HepG2 (cell line): ENCODE results near the gene PDSS2. TPM values are rescaled to one million over a fixed set of nuclear protein-coding genes. Genes with fewer than 3 reads are reported as not detected.

ENCODE experiments used
- ATAC-seq: fragments of 200-7000 bp; cut with Tn5 transposase; 3 replicates; pipeline ENCODE4 v1.9.1; 2020; ENCODE audit warnings: mild to moderate bottlenecking, moderate library complexity
- BruUV-seq: library from RNA; stranded (reverse); fragments of 400-500 nt; replicated peaks from 2 replicates; lab custom pipeline; 2021; lab: Mats Ljungman, UMichigan
- CTCF ChIA-PET: fragments of 300-600 bp; formaldehyde crosslinking; extraction: SDS; loops from one replicate; lab custom pipeline; 2021; ENCODE audit warnings: low total read pairs, inconsistent platforms, low intra/inter-chr PET ratio; lab: Yijun Ruan, JAX
- POLR2A ChIA-PET: fragments of 350-600 bp; sonication (Branson Sonifier 250); formaldehyde crosslinking; loops from one replicate; lab custom pipeline; 2020; ENCODE audit warnings: antibody characterized with exemption, inconsistent platforms; lab: Yijun Ruan, JAX
- DNase-seq: peaks from one replicate; pipeline ENCODE4 v3.0.0-alpha.2; 2015; ENCODE audit warnings: low spot score
- FAIRE-seq: peaks from 3 replicates; lab custom pipeline; 2011; peaks lifted over from hg19 to GRCh38; lab: Jason Lieb, UNC
- H2AFZ ChIP-seq: one replicate; pipeline ENCODE4 v1.6.1; 2011; ENCODE audit warnings: low read length, inconsistent platforms
- H3K27ac ChIP-seq: fragments of 300-600 bp; 3 replicates; pipeline ENCODE4 v1.8.0; 2011; ENCODE audit warnings: mixed run types, mild to moderate bottlenecking, mixed read lengths, low read length, inconsistent platforms; ENCODE audit not compliant: insufficient read depth; ENCODE audit errors: extremely low read length
- H3K27me3 ChIP-seq, 2 experiments: fragments of 200-600 bp in 1 of 2; 2 replicates in 1 of 2; 3 replicates in 1 of 2; pipeline versions ENCODE4 v1.6.0 to v1.8.0; 2011; ENCODE audit warnings: low read length in 2 of 2, mild to moderate bottlenecking in 2 of 2, moderate library complexity in 2 of 2, inconsistent platforms in 1 of 2; ENCODE audit not compliant: insufficient read depth in 2 of 2, control insufficient read depth in 1 of 2
- H3K36me3 ChIP-seq, 2 experiments: fragments of 200-600 bp in 1 of 2; replicated peaks in 1 of 2; 2 replicates in 1 of 2; 3 replicates in 1 of 2; pipeline versions ENCODE4 v1.5.1 to v1.8.0; 2011; ENCODE audit warnings: low read length in 2 of 2, inconsistent platforms in 1 of 2; ENCODE audit not compliant: insufficient read depth in 2 of 2, control insufficient read depth in 1 of 2
- H3K4me1 ChIP-seq: 2 replicates; pipeline ENCODE4 v1.5.1; 2012; ENCODE audit warnings: low read length, inconsistent platforms; ENCODE audit not compliant: insufficient read depth
- H3K4me2 ChIP-seq: 2 replicates; pipeline ENCODE4 v1.6.0; 2011; ENCODE audit warnings: low read depth, low read length, inconsistent platforms
- H3K4me3 ChIP-seq, 3 experiments: fragments of 200-600 bp in 1 of 3; sonication (generic), shearing (Covaris generic) in 1 of 3; replicated peaks in 1 of 3; 2 replicates each; pipeline ENCODE4 v1.5.1; 2011 to 2016; ENCODE audit warnings: low read length in 3 of 3, inconsistent platforms in 2 of 3, low read depth in 2 of 3, mild to moderate bottlenecking in 2 of 3, control low read depth in 1 of 3, mixed read lengths in 1 of 3; ENCODE audit not compliant: insufficient read depth in 1 of 3
- H3K79me2 ChIP-seq: one replicate; pipeline ENCODE4 v1.6.1; 2011; ENCODE audit warnings: low read length, inconsistent platforms; ENCODE audit not compliant: insufficient read depth
- H3K9ac ChIP-seq: 2 replicates; pipeline ENCODE4 v1.6.0; 2011; ENCODE audit warnings: mild to moderate bottlenecking, low read depth, low read length, inconsistent platforms; ENCODE audit not compliant: insufficient read depth
- H3K9me3 ChIP-seq: 2 replicates; pipeline ENCODE4 v1.5.1; 2012; ENCODE audit warnings: mild to moderate bottlenecking, low read length
- H4K20me1 ChIP-seq: 2 replicates; pipeline ENCODE4 v1.6.0; 2011; ENCODE audit warnings: inconsistent platforms, mild to moderate bottlenecking, low read length, moderate library complexity; ENCODE audit not compliant: insufficient read depth
- DNMT1 ChIP-seq: sonication (generic); formaldehyde crosslinking; IDR thresholded peaks from 2 replicates; pipeline ENCODE4 v1.5.1; 2020; ENCODE audit warnings: mild to moderate bottlenecking, missing genetic modification reagents
- HIC2 ChIP-seq: sonication (generic); formaldehyde crosslinking; IDR thresholded peaks from 2 replicates; pipeline ENCODE4 v1.9.0; 2022; ENCODE audit warnings: low read depth, missing genetic modification reagents
- HOXA3 ChIP-seq: sonication (generic); formaldehyde crosslinking; IDR thresholded peaks from 2 replicates; pipeline ENCODE4 v1.5.0; 2020; ENCODE audit warnings: missing genetic modification reagents
- ISX ChIP-seq: sonication (generic); formaldehyde crosslinking; conservative IDR thresholded peaks from 2 replicates; pipeline ENCODE4 v1.5.0; 2020; ENCODE audit warnings: missing genetic modification reagents
- MED8 ChIP-seq: sonication (generic); formaldehyde crosslinking; IDR thresholded peaks from 2 replicates; pipeline ENCODE4 v1.8.1; 2023; ENCODE audit warnings: mild to moderate bottlenecking, missing genetic modification reagents; ENCODE audit not compliant: insufficient replicate concordance
- PAF1 ChIP-seq: IDR thresholded peaks from 2 replicates; pipeline ENCODE4 v1.6.1; 2016; ENCODE audit warnings: missing genetic modification reagents, missing compliant biosample characterization
- POGZ ChIP-seq: sonication (generic); formaldehyde crosslinking; IDR thresholded peaks from 2 replicates; pipeline ENCODE4 v1.4.0; 2020; ENCODE audit warnings: mild to moderate bottlenecking, missing genetic modification reagents
- RELA ChIP-seq: sonication (generic); formaldehyde crosslinking; IDR thresholded peaks from 2 replicates; pipeline ENCODE4 v1.4.0; 2020; ENCODE audit warnings: missing genetic modification reagents
- SMAD1 ChIP-seq: sonication (generic); formaldehyde crosslinking; IDR thresholded peaks from 2 replicates; pipeline ENCODE4 v1.4.0; 2020; ENCODE audit warnings: missing genetic modification reagents, low read depth, mild to moderate bottlenecking, borderline replicate concordance
- THAP11 ChIP-seq: IDR thresholded peaks from 2 replicates; pipeline ENCODE4 v1.6.1; 2016; ENCODE audit warnings: missing biosample characterization, missing genetic modification reagents
- ZNF230 ChIP-seq: sonication (generic); formaldehyde crosslinking; IDR thresholded peaks from 2 replicates; pipeline ENCODE4 v1.4.0; 2020; ENCODE audit warnings: mild to moderate bottlenecking, missing genetic modification reagents
- ZNF549 ChIP-seq: sonication (generic); formaldehyde crosslinking; IDR thresholded peaks from 2 replicates; pipeline ENCODE4 v1.5.0; 2020; ENCODE audit warnings: missing genetic modification reagents
- ZNF720 ChIP-seq: sonication (generic); formaldehyde crosslinking; IDR thresholded peaks from 2 replicates; pipeline ENCODE4 v1.4.0; 2020; ENCODE audit warnings: missing genetic modification reagents
- WGBS: methylation state at CpG from one replicate; pipeline ENCODE4 v1.1.6; 2017; ENCODE audit warnings: low lambda C conversion rate; 5-methylcytosine and 5-hydroxymethylcytosine counted together
- in situ Hi-C: cut with HindIII; loops from 2 replicates; pipeline ENCODE4 v1.10.0; 2017; ENCODE audit warnings: low pct_unique_long_range_greater_than_20kb; ENCODE audit not compliant: extremely low pct_ligation_motif_present
- intact Hi-C: fragments of 100-400 bp; cut with micrococcal nuclease; formaldehyde crosslinking; loops from one replicate; pipeline ENCODE4 v1.10.0; 2022; ENCODE audit not compliant: unreplicated experiment
- polyA plus RNA-seq, 8 experiments: library from polyadenylated mRNA; depleted of rRNA in 3 of 8; stranded (reverse) in 7 of 8; unstranded in 1 of 8; fragments of >200 nt; fragmentation: Illumina TruSeq in 4 of 8; extraction: Trizol in 4 of 8; gene quantifications; 2 replicates each; pipeline versions ENCODE4 v1.2.1 to v1.2.3, GENCODE V29; 2011 to 2016; ENCODE audit warnings: low read depth in 4 of 8, missing spikeins in 1 of 8, mixed read lengths in 1 of 8; ENCODE audit not compliant: insufficient read depth in 1 of 8
- total RNA-seq, 5 experiments: library from RNA; depleted of rRNA; stranded (reverse); fragments of >200 nt; fragmentation: Illumina TruSeq; extraction: Trizol; gene quantifications; 2 replicates each; pipeline ENCODE4 v1.2.3, GENCODE V29; 2016; ENCODE audit warnings: low read depth in 1 of 5
- TF ChIP-seq, protein P1 (sequence below): sonication (generic); formaldehyde crosslinking; IDR thresholded peaks from 2 replicates; pipeline ENCODE4 v1.5.0; 2020; ENCODE audit warnings: mild to moderate bottlenecking, missing genetic modification reagents, moderate library complexity
- TF ChIP-seq, protein P2 (sequence below): sonication (generic); formaldehyde crosslinking; IDR thresholded peaks from 2 replicates; pipeline ENCODE4 v1.8.0; 2022; ENCODE audit warnings: mild to moderate bottlenecking, missing genetic modification reagents

Gene PDSS2
- total and polyA plus RNA-seq, 2 of the 13 experiments (the other 11 are each of a cell fraction or from before 2014, with no cell fraction given): 16.2 to 17.0 TPM

GRCh38 chr6:107473660-107474059 is 14.3 kb upstream of the PDSS2 start (continued):
- TF ChIP-seq DNMT1 (CRISPR knock-in tag) (no peak), HOXA3 (no peak), ZNF720 (CRISPR knock-in tag) (no peak)
- TF ChIP-seq, protein P1, sequence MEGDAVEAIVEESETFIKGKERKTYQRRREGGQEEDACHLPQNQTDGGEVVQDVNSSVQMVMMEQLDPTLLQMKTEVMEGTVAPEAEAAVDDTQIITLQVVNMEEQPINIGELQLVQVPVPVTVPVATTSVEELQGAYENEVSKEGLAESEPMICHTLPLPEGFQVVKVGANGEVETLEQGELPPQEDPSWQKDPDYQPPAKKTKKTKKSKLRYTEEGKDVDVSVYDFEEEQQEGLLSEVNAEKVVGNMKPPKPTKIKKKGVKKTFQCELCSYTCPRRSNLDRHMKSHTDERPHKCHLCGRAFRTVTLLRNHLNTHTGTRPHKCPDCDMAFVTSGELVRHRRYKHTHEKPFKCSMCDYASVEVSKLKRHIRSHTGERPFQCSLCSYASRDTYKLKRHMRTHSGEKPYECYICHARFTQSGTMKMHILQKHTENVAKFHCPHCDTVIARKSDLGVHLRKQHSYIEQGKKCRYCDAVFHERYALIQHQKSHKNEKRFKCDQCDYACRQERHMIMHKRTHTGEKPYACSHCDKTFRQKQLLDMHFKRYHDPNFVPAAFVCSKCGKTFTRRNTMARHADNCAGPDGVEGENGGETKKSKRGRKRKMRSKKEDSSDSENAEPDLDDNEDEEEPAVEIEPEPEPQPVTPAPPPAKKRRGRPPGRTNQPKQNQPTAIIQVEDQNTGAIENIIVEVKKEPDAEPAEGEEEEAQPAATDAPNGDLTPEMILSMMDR (CRISPR knock-in tag): no peak

- intact Hi-C loops: no loop called here
- POLR2A ChIA-PET: interaction anchor here (1.2 kb wide), 1 partner anchor 11 kb away, joined by 7 read pairs; the partner anchor contains the start of gene PDSS2
- H2AFZ ChIP-seq: no peak overlapping the region
- no peaks in the 10 kb centered on the region for H4K20me1 ChIP-seq
- H3K27me3 ChIP-seq: no peaks in the 10 kb centered on the region; a peak in 1 of 5 replicates
- BruUV-seq: no TSS peak
- no peak overlapping the region for H3K9ac ChIP-seq
- no peak overlapping the region for H3K27ac ChIP-seq
- CTCF ChIA-PET: no interaction called here
- TF ChIP-seq SMAD1: no peak
- no peak for TF ChIP-seq MED8
- TF ChIP-seq HIC2 (CRISPR knock-in tag): no peak
- TF ChIP-seq, protein P2, sequence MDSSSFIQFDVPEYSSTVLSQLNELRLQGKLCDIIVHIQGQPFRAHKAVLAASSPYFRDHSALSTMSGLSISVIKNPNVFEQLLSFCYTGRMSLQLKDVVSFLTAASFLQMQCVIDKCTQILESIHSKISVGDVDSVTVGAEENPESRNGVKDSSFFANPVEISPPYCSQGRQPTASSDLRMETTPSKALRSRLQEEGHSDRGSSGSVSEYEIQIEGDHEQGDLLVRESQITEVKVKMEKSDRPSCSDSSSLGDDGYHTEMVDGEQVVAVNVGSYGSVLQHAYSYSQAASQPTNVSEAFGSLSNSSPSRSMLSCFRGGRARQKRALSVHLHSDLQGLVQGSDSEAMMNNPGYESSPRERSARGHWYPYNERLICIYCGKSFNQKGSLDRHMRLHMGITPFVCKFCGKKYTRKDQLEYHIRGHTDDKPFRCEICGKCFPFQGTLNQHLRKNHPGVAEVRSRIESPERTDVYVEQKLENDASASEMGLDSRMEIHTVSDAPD (CRISPR knock-in tag): no peak
- no peak for TF ChIP-seq THAP11 (CRISPR knock-in tag)
- no peak for TF ChIP-seq ZNF230 (CRISPR knock-in tag)
- no peak for TF ChIP-seq PAF1 (CRISPR knock-in tag)
- TF ChIP-seq POGZ (CRISPR knock-in tag): no peak
- no peak for TF ChIP-seq ISX (CRISPR knock-in tag)
- no peak for TF ChIP-seq RELA (CRISPR knock-in tag)
- TF ChIP-seq ZNF549: no peak
- no peak for ATAC-seq
- H3K4me3 ChIP-seq: no peak overlapping the region
- H3K9me3 ChIP-seq: no peaks in the 10 kb centered on the region
- no peaks in the 10 kb centered on the region for H3K79me2 ChIP-seq
- no peak overlapping the region for H3K4me2 ChIP-seq
- in situ Hi-C loops: no loop called here
- no peak for DNase-seq
- FAIRE-seq: no peak
- H3K36me3 ChIP-seq: no peaks in the 10 kb centered on the region
- WGBS: 9% methylated on average over 1 of the region's 1 CpG
- no peaks in the 10 kb centered on the region for H3K4me1 ChIP-seq
Observed at GRCh38 chr6:107470364-107470763, 11.0 kb upstream of the PDSS2 start.
